Activated CD4-positive, alpha-beta T cell treated with anti-CD3 and anti-CD28 coated beads, Interleukin-2, amount 50 U/mL, for 4 hours (primary cell): ENCODE results near the gene ZNF532.

Experiments used
- DNase-seq, 2 experiments: peaks; one replicate each; pipeline ENCODE4 v3.0.0-alpha.2; 2020

The ZNF532 gene

DNA sequence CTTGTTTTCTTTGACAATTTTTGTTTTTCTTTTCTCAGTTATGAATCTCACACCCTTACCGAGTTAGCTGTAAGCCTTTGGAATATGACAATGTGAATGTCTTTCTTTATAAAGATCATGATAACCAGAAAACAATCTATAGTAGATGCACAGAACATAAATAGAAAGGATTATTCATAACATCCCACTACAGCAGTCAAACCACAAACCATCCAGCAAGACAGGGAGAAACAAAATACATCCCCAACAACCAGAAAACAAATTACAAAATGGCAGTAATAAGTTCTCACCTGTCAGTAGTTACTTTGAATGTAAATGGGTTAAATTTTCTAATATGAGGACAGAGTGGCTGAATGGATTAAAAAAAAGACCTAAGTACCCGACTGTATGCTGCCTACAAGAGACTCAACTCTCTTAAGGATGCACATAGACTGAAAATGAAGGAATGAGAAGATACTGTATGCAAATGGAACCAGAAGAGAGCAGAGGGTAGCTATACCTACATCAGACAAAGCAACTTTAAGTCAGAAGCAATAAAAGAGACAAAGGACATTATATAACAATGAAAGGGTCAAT, 124.6 kb downstream of the ZNF532 start:
- no peak for DNase-seq

DNA sequence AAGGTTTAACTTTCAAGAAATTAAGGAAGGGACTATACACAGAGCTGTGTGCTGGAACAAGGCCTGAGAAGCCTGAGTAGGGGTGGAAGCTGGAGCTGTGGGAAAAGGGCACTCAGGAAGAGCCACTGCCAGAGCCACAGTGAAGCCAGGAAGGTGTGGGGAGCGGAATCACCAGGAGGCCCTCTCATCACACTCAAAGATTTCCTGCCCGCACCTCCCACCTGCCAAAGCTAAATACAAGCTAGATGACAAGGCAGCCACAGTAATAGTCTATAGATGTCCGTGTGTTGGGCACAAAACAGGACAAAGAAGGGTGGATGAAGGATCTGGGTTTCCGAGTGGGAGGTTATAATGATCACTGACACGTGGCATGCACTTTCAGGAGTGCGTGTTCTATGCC, 126.0 kb downstream of the ZNF532 start:
- no peak for DNase-seq

DNA sequence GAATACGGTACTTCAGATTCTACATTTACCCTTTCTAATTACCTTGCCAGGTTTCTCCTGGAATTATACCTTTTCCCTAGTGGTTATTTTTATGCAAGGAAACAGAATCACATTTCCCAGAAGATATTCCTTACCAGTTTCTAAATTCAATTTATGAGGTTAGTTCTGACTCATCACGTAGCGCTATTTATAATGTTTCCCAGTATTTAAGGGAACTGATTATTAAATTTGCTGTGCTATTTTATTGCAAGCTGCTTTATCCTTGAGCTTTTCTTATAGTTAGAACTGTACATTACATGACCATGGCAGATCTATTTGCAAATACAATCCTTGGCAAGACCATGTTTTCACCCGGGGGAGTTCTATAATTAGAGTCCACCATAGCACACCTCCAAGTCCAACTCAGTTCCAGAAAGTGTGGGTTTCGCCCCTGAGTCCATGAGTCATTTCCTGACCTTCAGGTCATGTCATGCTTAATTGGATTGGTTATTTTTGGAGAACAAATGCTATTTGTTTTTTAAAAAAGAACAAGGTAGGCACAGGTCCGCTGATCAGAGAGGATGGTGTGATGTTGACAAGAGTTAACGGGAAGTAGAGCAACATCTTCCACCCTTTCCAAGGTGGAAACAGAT, 126.6 kb downstream of the ZNF532 start:
- no peak for DNase-seq

- no peak for DNase-seq
Observed at GRCh38 chr18:58992301-58993231, 127.9 kb downstream of the ZNF532 start.

DNA sequence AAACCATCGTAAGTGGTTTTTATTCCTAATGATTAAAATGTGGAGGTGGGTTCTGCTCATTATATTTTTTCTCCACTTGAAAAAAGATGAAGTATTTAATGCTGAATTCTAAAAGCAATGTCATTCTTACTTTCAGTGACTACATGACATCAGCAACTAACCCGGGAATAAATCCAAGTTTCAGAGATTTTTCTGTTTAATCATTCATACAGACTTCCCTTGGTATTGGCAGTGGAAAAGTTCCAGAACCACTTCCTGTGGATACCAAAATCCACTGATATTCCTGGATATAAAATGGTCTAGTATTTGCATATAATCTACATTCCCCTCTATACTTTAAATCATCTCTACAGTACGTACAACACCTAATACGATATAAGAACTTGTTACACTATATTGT, 128.6 kb downstream of the ZNF532 start:
- DNase-seq, result no peak

DNA sequence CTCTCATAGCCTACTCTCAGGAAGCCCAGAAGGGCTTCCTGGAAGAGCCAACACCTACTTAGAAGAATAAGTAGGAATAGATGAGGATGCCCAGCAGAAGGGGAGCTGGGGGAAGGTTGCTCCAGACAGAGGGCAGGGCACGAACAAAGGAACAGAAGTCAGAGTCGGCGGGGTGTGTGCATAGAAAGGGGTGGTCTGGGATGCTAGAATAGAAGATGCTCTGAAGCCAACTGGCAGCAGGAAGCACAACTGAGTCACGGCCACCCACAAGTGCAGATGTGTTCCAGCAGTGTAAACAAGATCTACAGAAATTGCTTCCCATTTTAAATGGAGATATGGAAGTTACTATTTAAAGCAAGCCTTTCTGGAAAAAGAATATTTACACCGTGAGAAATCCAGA, 131.0 kb downstream of the ZNF532 start:
- DNase-seq, result no peak

GRCh38 chr18:58996131-58996641, 131.5 kb downstream of the ZNF532 start:
- no peak for DNase-seq

DNA sequence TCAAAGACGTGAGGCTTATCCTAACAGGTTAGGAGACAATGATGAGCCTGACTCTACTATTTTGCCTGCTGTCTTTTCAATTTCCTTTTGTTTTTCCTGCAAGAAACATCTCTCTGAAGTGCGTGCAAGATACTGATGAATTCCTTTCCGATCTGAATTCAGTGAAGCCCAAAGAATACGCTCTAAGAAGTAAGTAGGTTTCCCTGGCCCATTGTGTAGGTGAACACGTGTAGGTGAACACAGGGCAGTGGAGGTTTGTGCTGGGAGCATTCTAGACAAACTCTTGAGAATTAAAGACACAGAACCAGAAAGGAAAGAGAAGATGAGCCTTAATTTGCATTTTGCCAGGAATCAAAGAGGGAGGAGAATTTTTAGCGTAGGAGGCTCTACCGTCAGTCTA, 132.0 kb downstream of the ZNF532 start:
- DNase-seq, result no peak

- DNase-seq, result no peak
Observed at GRCh38 chr18:58997811-58998337, 133.2 kb downstream of the ZNF532 start.

DNA sequence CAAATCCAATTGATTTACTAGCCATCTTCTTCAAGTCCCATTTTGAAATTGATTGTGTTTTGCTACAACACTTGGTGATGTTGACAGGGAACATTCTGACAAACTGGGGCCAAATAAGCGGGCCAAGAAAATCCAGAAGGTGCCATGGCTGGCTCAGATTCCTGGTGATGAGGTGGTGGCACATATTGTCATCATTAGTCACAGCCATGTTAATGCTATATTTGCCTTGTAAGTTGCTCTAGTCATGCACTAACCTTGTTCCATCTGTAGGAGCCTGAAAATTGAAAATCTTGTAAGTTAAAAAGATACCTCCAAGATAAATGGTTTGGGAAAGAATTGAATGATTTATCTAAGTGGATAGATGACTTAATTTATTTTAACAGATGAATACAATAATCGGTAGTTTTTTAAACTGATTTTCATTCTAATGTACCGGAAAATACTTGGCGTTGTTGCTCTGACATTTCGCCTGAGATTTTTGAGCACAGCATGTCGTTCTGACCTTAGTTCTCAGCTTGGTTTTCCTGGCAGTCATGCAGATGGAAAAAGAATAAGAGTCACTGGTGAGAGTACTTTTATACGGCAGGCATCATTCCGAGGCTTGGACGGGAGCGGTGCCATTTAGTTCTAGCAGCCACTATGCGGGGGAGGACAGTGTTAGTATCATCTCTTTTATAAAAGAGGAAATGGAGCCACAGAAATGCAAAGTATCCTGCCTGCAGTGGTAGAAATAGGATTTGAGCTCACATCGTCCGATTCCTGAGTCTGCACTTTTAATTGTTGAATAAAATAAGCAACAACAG, 133.9 kb downstream of the ZNF532 start:
- DNase-seq, result no peak

GRCh38 chr18:59001166-59001565, 136.5 kb downstream of the ZNF532 start:
- DNase-seq, result no peak

DNA sequence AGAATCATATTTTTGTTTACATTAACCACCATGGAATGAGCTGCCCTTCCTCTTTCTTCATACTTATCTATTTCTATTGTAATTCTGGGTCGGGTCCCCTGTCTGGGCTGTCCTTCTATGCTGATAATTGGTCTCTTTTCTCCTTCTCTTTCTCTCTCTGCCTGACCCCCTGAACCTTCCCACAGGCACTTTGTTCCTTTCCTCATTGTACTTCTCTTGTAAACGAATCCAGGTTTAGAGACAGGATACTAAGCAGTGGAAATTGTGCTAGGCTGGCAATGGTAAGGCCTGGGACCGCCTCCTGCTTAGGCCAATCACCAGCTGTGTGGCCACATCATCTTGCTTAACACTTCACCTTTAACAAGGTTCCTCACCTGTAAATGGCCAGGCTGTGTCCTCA, 137.0 kb downstream of the ZNF532 start:
- DNase-seq, result no peak

DNA sequence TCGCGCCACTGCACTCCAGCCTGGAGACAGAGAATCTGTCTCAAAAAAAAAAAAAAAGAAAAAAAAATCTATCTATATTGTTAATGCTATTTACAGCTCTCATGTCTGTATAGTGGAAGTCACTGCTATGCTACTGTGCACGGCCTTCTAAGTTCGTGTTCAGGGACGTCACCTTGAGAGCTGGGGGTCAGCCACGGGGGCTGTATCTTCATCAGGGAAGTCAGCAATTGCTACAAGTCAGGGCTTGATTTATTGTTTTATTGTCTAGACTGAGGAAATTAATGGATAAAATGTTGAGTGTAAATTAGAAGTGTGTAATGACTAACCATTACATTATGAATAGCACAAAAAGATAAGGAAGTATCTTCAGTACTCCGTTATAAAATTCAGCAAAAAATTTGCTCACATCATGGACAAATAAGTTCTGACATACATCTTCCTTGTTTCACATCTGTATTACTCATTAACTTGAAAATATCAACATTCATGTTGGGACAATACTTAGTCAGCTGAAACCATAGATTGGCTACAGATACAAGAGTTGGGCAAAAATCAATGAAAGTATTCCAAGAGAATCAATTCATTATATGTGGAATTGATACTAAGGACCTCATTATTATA, 138.4 kb downstream of the ZNF532 start:
- no peak for DNase-seq

DNA sequence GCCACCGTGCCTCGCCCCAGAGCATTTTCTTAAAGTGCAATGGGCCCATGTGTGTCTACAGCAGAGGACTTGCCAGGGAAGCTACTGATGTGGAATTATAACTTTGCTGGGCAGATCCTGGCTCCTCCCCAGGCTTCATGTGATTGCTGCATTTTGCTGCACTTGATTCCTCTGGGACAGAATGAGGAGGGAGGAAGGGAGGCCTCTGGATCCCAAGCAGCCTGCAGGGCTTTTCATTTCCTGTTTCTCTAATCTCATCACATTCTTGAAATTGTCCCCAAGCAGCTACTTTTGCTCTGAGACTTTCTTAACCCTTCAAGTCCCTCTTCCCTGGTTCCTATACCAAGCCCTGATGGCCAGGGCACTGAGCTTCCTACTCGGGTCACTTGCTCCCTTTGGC, 140.6 kb downstream of the ZNF532 start:
- no peak for DNase-seq

DNA sequence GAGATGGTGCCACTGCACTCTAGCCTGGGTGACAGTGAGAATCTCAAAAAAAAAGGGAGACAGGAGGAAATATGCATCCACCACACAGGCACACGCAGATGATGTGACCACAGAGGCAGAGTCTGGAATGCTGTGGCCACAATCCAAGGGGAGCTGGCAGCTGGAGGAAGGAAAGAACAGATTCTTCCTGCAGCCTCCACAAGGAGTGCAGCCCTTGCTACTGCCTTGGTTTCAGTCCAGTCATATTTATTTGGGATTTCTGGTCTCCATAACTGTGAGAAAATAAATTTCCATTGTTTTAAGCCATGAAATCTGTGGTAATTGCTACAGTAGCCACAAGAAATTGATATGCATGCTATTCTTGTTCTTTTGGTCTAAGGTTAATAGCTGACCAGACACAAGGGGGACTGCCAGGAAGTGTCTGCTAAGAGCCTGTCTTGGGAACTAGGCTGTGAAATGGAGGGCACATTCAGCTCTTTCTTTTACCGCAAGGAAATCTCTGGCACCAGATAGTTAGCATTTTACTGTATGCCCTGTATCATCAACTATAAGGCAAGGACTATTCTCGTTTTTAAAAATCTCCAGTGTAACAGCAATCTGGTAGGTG, 141.9 kb downstream of the ZNF532 start:
- DNase-seq, result no peak

DNA sequence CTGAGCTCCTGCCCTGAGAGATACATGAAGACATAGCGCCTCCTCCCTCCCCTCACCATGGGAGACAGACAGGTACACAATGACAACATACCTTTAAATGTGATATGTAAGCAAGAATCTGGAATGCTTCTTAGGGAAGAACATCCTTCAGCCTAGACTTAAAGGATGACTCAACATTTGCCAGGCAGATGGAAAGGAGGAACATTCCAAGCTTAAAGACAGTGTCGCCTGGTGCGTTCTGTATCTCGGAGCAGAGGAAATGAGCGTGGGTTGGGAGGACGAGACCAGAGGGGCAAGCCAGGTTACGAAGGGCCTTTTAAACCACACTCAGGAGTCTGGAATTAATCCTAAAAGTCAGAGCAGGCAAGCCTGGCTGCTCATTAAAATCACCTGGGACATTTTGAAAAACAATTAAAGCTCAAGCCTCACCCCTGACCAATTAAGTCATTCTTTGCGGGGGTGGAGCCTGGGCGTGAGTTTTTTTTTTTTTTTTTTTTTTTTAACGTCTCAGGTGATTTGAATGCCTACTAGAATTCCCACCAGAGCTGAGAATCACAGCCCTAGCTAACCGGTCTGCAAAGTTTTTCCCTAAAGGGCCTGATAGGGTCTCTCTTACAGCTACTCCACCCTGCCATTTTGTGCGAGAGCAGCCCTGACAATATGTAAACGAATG, 143.8 kb downstream of the ZNF532 start:
- DNase-seq, result no peak

GRCh38 chr18:59009846-59010245, 145.2 kb downstream of the ZNF532 start:
- no peak for DNase-seq

DNA sequence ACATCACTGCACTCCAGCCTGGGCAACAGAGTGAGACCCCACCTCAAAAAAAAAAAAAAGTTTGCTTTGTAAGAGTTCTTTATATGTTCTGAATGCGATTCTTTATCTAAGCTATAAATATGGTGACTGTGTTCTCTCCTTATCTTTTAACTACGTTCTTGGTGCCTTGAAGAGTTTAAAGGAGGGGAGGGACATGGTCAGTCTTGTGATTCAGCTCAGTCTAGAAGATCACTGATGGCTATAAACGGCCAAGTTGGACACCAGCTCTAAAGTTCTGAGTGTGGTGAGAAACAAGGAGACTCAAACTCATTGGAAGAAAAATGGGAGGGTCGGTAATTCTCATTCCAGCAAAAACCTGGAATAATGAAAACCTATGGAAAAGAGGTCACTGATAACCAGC, 146.6 kb downstream of the ZNF532 start:
- DNase-seq, result no peak

- DNase-seq, result no peak
Observed at GRCh38 chr18:59011786-59012185, 147.1 kb downstream of the ZNF532 start.

GRCh38 chr18:59012815-59013705, 148.4 kb downstream of the ZNF532 start:
- no peak for DNase-seq
